GM12878 (cell line): Measurements from ENCODE around the gene EXOSC10. TPM values are rescaled to one million over a fixed set of nuclear protein-coding genes. Genes with fewer than 3 reads are reported as not detected.

Source experiments
- ATAC-seq: fragments of 200-7000 bp; cut with Tn5 transposase; 3 replicates; pipeline ENCODE4 v1.9.1; 2020; ENCODE audit warnings: mild to moderate bottlenecking, moderate library complexity
- BruUV-seq: library from RNA; stranded (reverse); fragments of 400-500 nt; replicated peaks from 2 replicates; lab custom pipeline; 2021; lab: Mats Ljungman, UMichigan
- CTCF ChIA-PET: fragments of 300-600 bp; sonication (Branson Sonifier 250); formaldehyde crosslinking; extraction: SDS; loops from one replicate; lab custom pipeline; 2021; ENCODE audit warnings: inconsistent platforms; lab: Yijun Ruan, JAX
- POLR2A ChIA-PET: fragments of 350-600 bp; formaldehyde crosslinking; extraction: SDS; loops from one replicate; lab custom pipeline; 2021; ENCODE audit warnings: inconsistent platforms; lab: Charles Lee
- RAD21 ChIA-PET: fragments of 300-600 bp; sonication (Branson Sonifier 250); formaldehyde crosslinking; loops from one replicate; lab custom pipeline; 2023; ENCODE audit warnings: antibody characterized with exemption; ENCODE audit not compliant: unreplicated experiment; lab: Charles Lee
- SMC1A ChIA-PET: fragments of 300-600 bp; sonication (Branson Sonifier 250); formaldehyde crosslinking; loops from one replicate; lab custom pipeline; 2023; ENCODE audit not compliant: unreplicated experiment, uncharacterized antibody; lab: Charles Lee
- DNase-seq: peaks from one replicate; pipeline ENCODE4 v3.0.0-alpha.2; 2011; ENCODE audit warnings: low read depth, low spot score
- FAIRE-seq: peaks from 3 replicates; lab custom pipeline; 2011; peaks lifted over from hg19 to GRCh38; lab: Jason Lieb, UNC
- H2AFZ ChIP-seq: 2 replicates; pipeline ENCODE4 v1.6.0; 2011; ENCODE audit warnings: low read depth, low read length, control low read depth; ENCODE audit not compliant: control insufficient read depth
- H3K27ac ChIP-seq: 2 replicates; pipeline ENCODE4 v1.5.1; 2011; ENCODE audit warnings: control low read depth; ENCODE audit not compliant: control insufficient read depth, insufficient read depth
- H3K27me3 ChIP-seq, 2 experiments: replicated peaks in 1 of 2; 2 replicates each; pipeline versions ENCODE4 v1.6.0 to v1.6.1; 2011; ENCODE audit warnings: low read length in 1 of 2; ENCODE audit not compliant: control insufficient read depth in 2 of 2, insufficient read depth in 2 of 2
- H3K36me3 ChIP-seq, 2 experiments: 2 replicates each; pipeline ENCODE4 v1.5.1; 2011; ENCODE audit warnings: low read length in 1 of 2; ENCODE audit not compliant: control insufficient read depth in 2 of 2, insufficient read depth in 2 of 2
- H3K4me1 ChIP-seq: 2 replicates; pipeline ENCODE4 v1.6.1; 2011; ENCODE audit warnings: mild to moderate bottlenecking, low read length, moderate library complexity, mixed read lengths; ENCODE audit not compliant: control insufficient read depth, insufficient read depth
- H3K4me2 ChIP-seq: 2 replicates; pipeline ENCODE4 v1.6.0; 2011; ENCODE audit warnings: control low read depth; ENCODE audit not compliant: control insufficient read depth, insufficient read depth
- H3K4me3 ChIP-seq: fragments of 200-600 bp; sonication (generic); 2 replicates; pipeline ENCODE4 v1.5.1; 2016
- H3K79me2 ChIP-seq: 2 replicates; pipeline ENCODE4 v1.6.0; 2011; ENCODE audit warnings: low read length; ENCODE audit not compliant: control insufficient read depth, insufficient read depth
- H3K9ac ChIP-seq: 2 replicates; pipeline ENCODE4 v1.8.0; 2011; ENCODE audit warnings: low read length, control low read depth, mixed read lengths; ENCODE audit not compliant: control insufficient read depth, insufficient read depth
- H3K9me3 ChIP-seq: replicated peaks from 3 replicates; pipeline ENCODE4 v1.5.1; 2011; ENCODE audit warnings: mild to moderate bottlenecking, low read length; ENCODE audit not compliant: control insufficient read depth, insufficient read depth
- H4K20me1 ChIP-seq: 2 replicates; pipeline ENCODE4 v1.6.0; 2011; ENCODE audit not compliant: control insufficient read depth, insufficient read depth
- BCL3 ChIP-seq: IDR thresholded peaks from 2 replicates; pipeline ENCODE4 v1.6.1; 2011; ENCODE audit warnings: borderline replicate concordance, low read depth, mild to moderate bottlenecking, moderate library complexity, low read length; ENCODE audit not compliant: insufficient read depth, poor library complexity, severe bottlenecking
- BHLHE40 ChIP-seq, 2 experiments: fragments of 450-650 bp in 1 of 2; IDR thresholded peaks; 2 replicates each; pipeline ENCODE4 v1.6.1; 2011 to 2017; ENCODE audit warnings: low read depth in 2 of 2, borderline replicate concordance in 1 of 2, improper control_type of control experiment in 1 of 2, low read length in 1 of 2, mild to moderate bottlenecking in 1 of 2
- CBFB ChIP-seq: IDR thresholded peaks from 2 replicates; pipeline ENCODE4 v1.6.1; 2016; ENCODE audit warnings: antibody characterized with exemption, low read depth
- CEBPZ ChIP-seq: fragments of 150-350 bp; IDR thresholded peaks from 2 replicates; pipeline ENCODE4 v1.6.1; 2016; ENCODE audit warnings: low read depth, low read length
- CTCF ChIP-seq, 3 experiments: IDR thresholded peaks in 2 of 3; conservative IDR thresholded peaks in 1 of 3; 2 replicates each; pipeline ENCODE4 v1.5.1; 2011; ENCODE audit warnings: low read depth in 3 of 3, low read length in 3 of 3, mild to moderate bottlenecking in 3 of 3, control low read depth in 2 of 3, moderate library complexity in 2 of 3, inconsistent platforms in 1 of 3, mixed read lengths in 1 of 3; ENCODE audit not compliant: control insufficient read depth in 2 of 3, insufficient read depth in 1 of 3; ENCODE audit errors: extremely low read depth in 1 of 3
- DPF2 ChIP-seq: fragments of 450-650 bp; IDR thresholded peaks from 2 replicates; pipeline ENCODE4 v1.6.1; 2017; ENCODE audit warnings: mild to moderate bottlenecking
- EZH2 ChIP-seq: IDR thresholded peaks from 2 replicates; pipeline ENCODE4 v1.6.1; 2012; ENCODE audit warnings: low read depth, mild to moderate bottlenecking, control low read depth, inconsistent platforms, low read length, borderline replicate concordance; ENCODE audit not compliant: control insufficient read depth
- GATAD2B ChIP-seq: fragments of 450-650 bp; conservative IDR thresholded peaks from 2 replicates; pipeline ENCODE4 v1.6.1; 2017; ENCODE audit warnings: low read depth, mild to moderate bottlenecking, moderate library complexity
- JUNB ChIP-seq: IDR thresholded peaks from 2 replicates; pipeline ENCODE4 v1.6.1; 2016; ENCODE audit warnings: antibody characterized with exemption, mild to moderate bottlenecking
- MYB ChIP-seq: fragments of 150-350 bp; IDR thresholded peaks from 2 replicates; pipeline ENCODE4 v1.6.1; 2014; ENCODE audit warnings: mild to moderate bottlenecking, low read depth, low read length, borderline replicate concordance
- MYC ChIP-seq: IDR thresholded peaks from 2 replicates; pipeline ENCODE4 v1.6.1; 2011; ENCODE audit warnings: mild to moderate bottlenecking, low read length, moderate library complexity, inconsistent platforms; ENCODE audit not compliant: insufficient read depth, insufficient replicate concordance, insufficient read length, severe bottlenecking
- PAX5 ChIP-seq: IDR thresholded peaks from 2 replicates; pipeline ENCODE4 v1.6.1; 2011; ENCODE audit warnings: low read depth, low read length, borderline replicate concordance
- POU2F2 ChIP-seq: IDR thresholded peaks from 3 replicates; pipeline ENCODE4 v1.6.1; 2011; ENCODE audit warnings: low read depth, mild to moderate bottlenecking, low read length, borderline replicate concordance
- SMAD1 ChIP-seq: fragments of 450-650 bp; IDR thresholded peaks from 2 replicates; pipeline ENCODE4 v1.6.1; 2018; ENCODE audit warnings: mild to moderate bottlenecking, low read depth; ENCODE audit not compliant: partially characterized antibody
- STAT1 ChIP-seq: fragments of 450-650 bp; conservative IDR thresholded peaks from 2 replicates; pipeline ENCODE4 v1.6.1; 2014; ENCODE audit warnings: antibody characterized with exemption, mild to moderate bottlenecking
- WGBS: methylation state at CpG from one replicate; pipeline ENCODE4 v1.1.6; 2016; ENCODE audit warnings: low lambda C conversion rate; ENCODE audit not compliant: insufficient replicate concordance, insufficient coverage; ENCODE audit errors: missing lambda C conversion rate; 5-methylcytosine and 5-hydroxymethylcytosine counted together
- in situ Hi-C: fragments of 300-500 bp; cut with MboI; formaldehyde crosslinking; loops from 9 replicates; pipeline ENCODE4 v1.14.3; 2018; ENCODE audit warnings: mixed read lengths
- intact Hi-C: fragments of 100-400 bp; cut with micrococcal nuclease; formaldehyde crosslinking; loops from one replicate; pipeline ENCODE4 v1.14.2; 2022; ENCODE audit not compliant: unreplicated experiment
- polyA plus RNA-seq, 11 experiments: library from polyadenylated mRNA; depleted of rRNA in 4 of 11; unstranded in 6 of 11; stranded (reverse) in 5 of 11; fragments of >200 nt; fragmentation: Nextera tagmentation in 4 of 11; fragmentation: Illumina TruSeq in 1 of 11; extraction: Ambion mirVana in 4 of 11; extraction: Trizol in 1 of 11; gene quantifications; 1 replicate in 1 of 11; 2 replicates in 10 of 11; pipeline versions ENCODE4 v1.2.1 to v1.2.3, GENCODE V29; 2011 to 2016; ENCODE audit warnings: inconsistent platforms in 2 of 11, missing spikeins in 2 of 11, low read depth in 1 of 11
- total RNA-seq, 4 experiments: library from RNA; depleted of rRNA in 3 of 4; stranded (reverse); fragments of >200 nt in 3 of 4; fragmentation: Illumina TruSeq in 1 of 4; extraction: Trizol in 1 of 4; gene quantifications; 2 replicates each; pipeline versions ENCODE4 v1.2.1 to v1.2.3, GENCODE V29; 2013 to 2021

The EXOSC10 gene
- total and polyA plus RNA-seq, 10 of the 15 experiments (the other 5 are each of a cell fraction or from before 2014, with no cell fraction given), result 16.2 to 86.5 (median 66.4) TPM

GRCh38 chr1:11129649-11130390 lies 30.2 kb upstream of the EXOSC10 start (continued):
- TF ChIP-seq PAX5 (no peak), POU2F2 (no peak), BCL3 (no peak), DPF2 (no peak)

GRCh38 chr1:11126569-11126968 lies 26.9 kb upstream of the EXOSC10 start:
- no peak for ATAC-seq
- TF ChIP-seq CBFB (no peak), MYB (no peak), EZH2 (no peak), CTCF (IDR thresholded peaks at IDR 0.05 in 2 of 3, conservative IDR thresholded peaks at IDR 0.05 in 1 of 3; ENCODE audit: control insufficient read depth in 2 of 3, extremely low read depth in 1 of 3, insufficient read depth in 1 of 3, low read depth in 3 of 3, low read length in 3 of 3) (no peak), BHLHE40 (IDR thresholded peaks at IDR 0.05; ENCODE audit: borderline replicate concordance in 1 of 2, low read depth in 2 of 2, low read length in 1 of 2) (no peak), CEBPZ (no peak), STAT1 (no peak), DPF2 (no peak), JUNB (no peak), GATAD2B (no peak), MYC (no peak), SMAD1 (no peak)
- no peaks in the 10 kb centered on the region for H3K9me3 ChIP-seq
- no peaks in the 10 kb centered on the region for H4K20me1 ChIP-seq
- no peak overlapping the region for H3K4me3 ChIP-seq
- H3K36me3 ChIP-seq, result peaks cover 20 to 37% of the 10 kb centered on the region in 2 experiments
- H2AFZ ChIP-seq, result no peak overlapping the region
- ChIA-PET RAD21 (interaction anchor here (2.5 kb wide), 1 partner anchor 89 kb away, joined by 6 read pairs; no protein-coding TSS in a partner anchor), POLR2A (no interaction called here), CTCF (interaction anchor here (0.7 to 0.8 kb wide), 2 partner anchors 63 to 740 kb away, joined by 3 to 4 read pairs; no protein-coding TSS in a partner anchor), SMC1A (interaction anchor here (0.7 kb wide), 1 partner anchor 88 kb away, joined by 3 read pairs; no protein-coding TSS in a partner anchor)
- H3K27me3 ChIP-seq, result no peaks in the 10 kb centered on the region
- no peak for FAIRE-seq
- WGBS, result 85% methylated on average over 5 of the region's 5 CpGs
- H3K27ac ChIP-seq, result no peak overlapping the region
- DNase-seq, result no peak
- no peak overlapping the region for H3K9ac ChIP-seq
- H3K4me2 ChIP-seq, result no peak overlapping the region
- intact Hi-C loops, result no loop called here
- in situ Hi-C loops, result no loop called here
- no peaks in the 10 kb centered on the region for H3K4me1 ChIP-seq
- H3K79me2 ChIP-seq, result no peaks in the 10 kb centered on the region
- no TSS peak for BruUV-seq
